ENCODE data around the gene PLA2G4F. TPM values are rescaled to one million over a fixed set of nuclear protein-coding genes. Genes with fewer than 3 reads are reported as not detected.
"Not testable (repeated sequence)": the region's sequence is repeated elsewhere in the genome, so short reads cannot be mapped to it uniquely, and the experiment has no call there.

PLA2G4F gene
- total RNA-seq, 1 donor from 2014 or later, result not detected

GRCh38 chr15:42097018-42097417, 59.4 kb downstream of the PLA2G4F start:
- no peak for DNase-seq

GRCh38 chr15:42094512-42094963, 61.9 kb downstream of the PLA2G4F start, which contains the start of gene PLA2G4D:
PLA2G4D (minus strand) TSS chr15:42094562; CDS start chr15:42094459, 103 bp downstream.
- DNase-seq, result no peak

GRCh38 chr15:42093966-42094365, 62.5 kb downstream of the PLA2G4F start:
- DNase-seq, result no peak

- DNase-seq, result no peak
Observed at GRCh38 chr15:42092398-42093318, 63.8 kb downstream of the PLA2G4F start.

GRCh38 chr15:42091753-42092397, 64.6 kb downstream of the PLA2G4F start:
- DNase-seq, result not testable (repeated sequence)

- DNase-seq, result no peak
Observed at GRCh38 chr15:42090781-42091180, 65.7 kb downstream of the PLA2G4F start.

- no peak for DNase-seq
Observed at GRCh38 chr15:42090370-42090769, 66.1 kb downstream of the PLA2G4F start.

GRCh38 chr15:42089942-42090341, 66.5 kb downstream of the PLA2G4F start:
- no peak for DNase-seq

Other genes starting within 250 kb of the PLA2G4F start
- 84.4 and 128 TPM in 2 replicates for gene EHD4, start 184.1 kb downstream of the PLA2G4F start, total RNA-seq
- gene PLA2G4E, start 135.6 kb downstream of the PLA2G4F start, total RNA-seq, result not detected in 2 replicates
- gene PLA2G4D, start 62.1 kb downstream of the PLA2G4F start, total RNA-seq, result 0.17 TPM in 1 of 2 replicates, not detected in the other
- 47.0 and 53.4 TPM in 2 replicates for gene VPS39, start 51.7 kb upstream of the PLA2G4F start, total RNA-seq
- gene GANC, start 116.6 kb upstream of the PLA2G4F start, total RNA-seq, result 11.1 and 18.6 TPM in 2 replicates
- 60.6 and 62.3 TPM in 2 replicates for gene TMEM87A, start 116.8 kb upstream of the PLA2G4F start, total RNA-seq
- gene CAPN3, start 202.9 kb upstream of the PLA2G4F start, total RNA-seq, result 0.37 and 2.4 TPM in 2 replicates

Measured in dermis blood vessel endothelial cell (primary cell).